ENCODE results near the gene LANCL1.

DNA sequence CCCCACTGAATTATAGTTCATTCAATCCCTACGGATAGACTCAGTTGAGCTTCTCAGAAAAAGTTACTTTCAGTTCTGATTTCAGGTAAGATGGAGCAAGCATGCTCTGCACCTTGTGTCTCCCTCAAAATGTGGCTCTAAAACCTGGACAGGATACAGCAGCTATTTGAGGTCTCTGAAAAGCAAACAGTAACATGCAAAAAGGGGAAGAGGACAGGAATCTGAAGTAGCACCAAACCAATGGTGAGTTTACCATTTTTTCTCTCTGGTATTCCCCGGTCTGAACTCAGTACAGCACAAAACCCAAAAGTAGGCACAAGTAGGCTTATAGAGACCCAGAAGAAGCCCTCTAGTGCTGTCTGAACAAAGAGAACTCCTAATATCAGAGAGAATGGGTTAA is 34.1 kb downstream of the LANCL1 start:
- TF ChIP-seq, protein P1, sequence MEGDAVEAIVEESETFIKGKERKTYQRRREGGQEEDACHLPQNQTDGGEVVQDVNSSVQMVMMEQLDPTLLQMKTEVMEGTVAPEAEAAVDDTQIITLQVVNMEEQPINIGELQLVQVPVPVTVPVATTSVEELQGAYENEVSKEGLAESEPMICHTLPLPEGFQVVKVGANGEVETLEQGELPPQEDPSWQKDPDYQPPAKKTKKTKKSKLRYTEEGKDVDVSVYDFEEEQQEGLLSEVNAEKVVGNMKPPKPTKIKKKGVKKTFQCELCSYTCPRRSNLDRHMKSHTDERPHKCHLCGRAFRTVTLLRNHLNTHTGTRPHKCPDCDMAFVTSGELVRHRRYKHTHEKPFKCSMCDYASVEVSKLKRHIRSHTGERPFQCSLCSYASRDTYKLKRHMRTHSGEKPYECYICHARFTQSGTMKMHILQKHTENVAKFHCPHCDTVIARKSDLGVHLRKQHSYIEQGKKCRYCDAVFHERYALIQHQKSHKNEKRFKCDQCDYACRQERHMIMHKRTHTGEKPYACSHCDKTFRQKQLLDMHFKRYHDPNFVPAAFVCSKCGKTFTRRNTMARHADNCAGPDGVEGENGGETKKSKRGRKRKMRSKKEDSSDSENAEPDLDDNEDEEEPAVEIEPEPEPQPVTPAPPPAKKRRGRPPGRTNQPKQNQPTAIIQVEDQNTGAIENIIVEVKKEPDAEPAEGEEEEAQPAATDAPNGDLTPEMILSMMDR (IDR thresholded peaks at IDR 0.05), result no peak
- TF ChIP-seq POLR2A (IDR thresholded peaks at IDR 0.05), result no peak
